Endometrial microvascular endothelial cells (primary cell): ENCODE measurements around the gene MYG1. TPM values are rescaled to one million over a fixed set of nuclear protein-coding genes. Genes with fewer than 3 reads are reported as not detected.
"Not testable (repeated sequence)": the region's sequence is repeated elsewhere in the genome, so short reads cannot be mapped to it uniquely, and the experiment has no call there.

Experiments
- in situ Hi-C: cut with HindIII; loops from 2 replicates; pipeline ENCODE4 v1.10.0; 2017; ENCODE audit warnings: low sequenced_read_pairs, low pct_unique_long_range_greater_than_20kb; ENCODE audit errors: inconsistent ontology term
- total RNA-seq: library from RNA; depleted of rRNA; stranded (reverse); fragments of >200 nt; gene quantifications from one replicate; pipeline ENCODE4 v1.2.3, GENCODE V29; 2015; ENCODE audit errors: inconsistent ontology term

MYG1 gene
- total RNA-seq, 1 donor from 2014 or later: 55.1 TPM

DNA sequence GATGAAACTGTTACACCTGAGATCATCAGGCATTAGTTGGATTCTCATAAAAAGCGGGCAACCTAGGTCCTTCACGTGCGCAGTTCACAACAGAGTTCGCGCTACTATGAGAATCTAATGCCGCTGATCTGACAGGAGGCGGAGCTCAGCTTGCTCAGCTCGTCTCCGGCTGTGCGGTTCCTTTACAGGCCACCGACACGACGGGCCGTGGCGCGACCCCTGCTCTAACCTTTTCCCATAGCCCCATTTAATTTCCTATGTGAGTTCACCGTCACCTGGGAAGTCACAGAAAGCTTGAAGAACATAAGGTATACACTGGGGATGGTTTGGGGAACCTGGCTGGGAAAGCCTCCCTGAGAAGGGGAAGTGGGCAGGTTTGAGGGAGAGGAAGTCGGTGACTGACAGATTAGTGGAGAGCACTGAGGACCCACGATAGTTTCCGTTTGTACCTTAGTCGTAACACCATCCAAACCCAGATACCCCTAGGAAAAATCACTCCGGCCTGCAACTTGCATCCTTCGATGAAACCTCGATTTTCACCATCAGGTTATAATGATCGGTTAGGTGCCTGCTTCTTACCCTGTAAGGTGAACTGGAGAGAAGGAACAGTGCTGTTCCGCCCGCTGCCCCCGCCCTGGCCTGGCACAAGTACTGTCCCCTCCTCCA, 24.8 kb downstream of the MYG1 start:
- in situ Hi-C loops: no loop called here

- in situ Hi-C loops: no loop called here
Observed at GRCh38 chr12:53324779-53325510, 25.4 kb downstream of the MYG1 start.

- in situ Hi-C loops: no loop called here
Observed at GRCh38 chr12:53325511-53326061, 26.1 kb downstream of the MYG1 start.

DNA sequence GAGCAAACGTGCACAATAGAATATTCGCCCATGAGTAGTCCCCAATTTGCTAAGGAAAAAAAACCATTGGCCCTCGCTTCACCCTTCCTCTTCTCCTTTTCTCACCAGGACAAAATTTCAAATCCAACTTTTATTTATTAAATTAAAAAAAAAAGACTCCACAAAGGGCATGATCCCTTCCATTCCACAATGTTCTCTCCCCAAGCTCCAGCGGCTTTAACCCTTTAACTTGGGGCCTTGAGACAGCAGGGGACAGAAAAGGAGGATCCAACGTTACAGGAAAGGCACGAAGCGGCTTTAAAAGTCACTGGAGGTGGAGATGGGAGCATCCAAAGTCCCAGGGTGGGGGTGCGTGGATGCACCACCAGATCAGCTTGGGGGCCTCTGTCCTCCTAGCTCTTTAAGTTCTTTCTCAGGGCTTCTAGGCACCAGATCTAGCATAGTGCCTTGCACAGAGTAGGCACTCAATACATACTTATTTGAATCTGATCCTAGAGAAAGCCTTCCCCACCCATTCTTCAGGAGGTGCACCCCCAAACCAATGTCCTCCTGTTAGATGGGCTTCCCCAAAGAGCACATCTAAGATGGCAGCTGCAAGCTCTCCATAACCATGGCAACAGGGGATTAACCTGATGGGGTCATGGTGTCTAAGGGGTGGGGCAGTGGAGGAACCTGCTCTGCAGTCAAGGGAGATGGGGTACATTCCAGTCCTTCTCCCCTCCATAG, 27.1 kb downstream of the MYG1 start:
- in situ Hi-C loops: no loop called here

DNA sequence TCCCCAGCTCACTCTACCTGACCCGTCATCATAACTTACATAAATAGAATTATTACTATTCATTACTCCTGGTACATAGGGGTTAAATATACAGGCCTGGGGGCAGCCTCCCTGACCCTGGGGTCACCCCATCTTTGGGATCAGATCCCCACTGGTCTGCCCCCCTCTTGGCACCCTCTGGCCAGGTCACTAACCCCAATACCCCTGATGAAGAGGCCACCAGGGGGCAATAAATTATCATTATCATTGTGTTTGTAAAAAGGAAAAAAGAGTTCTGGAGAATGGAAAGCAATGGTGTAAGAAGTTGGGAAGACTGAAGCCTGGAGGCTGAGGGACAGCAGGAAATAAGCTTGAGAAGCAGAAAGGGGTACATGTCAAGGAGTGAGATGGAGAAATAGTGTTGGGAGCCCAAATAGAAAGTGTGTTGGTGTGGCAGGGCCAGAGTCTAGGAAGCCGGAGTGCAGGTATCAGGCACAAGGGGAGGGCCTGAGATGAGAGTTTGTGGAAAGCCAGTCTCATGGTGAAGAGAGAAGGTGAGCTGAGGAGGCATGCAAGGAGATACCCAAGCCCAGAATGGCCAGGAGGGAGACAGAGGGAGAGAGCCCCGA, 28.0 kb downstream of the MYG1 start:
- in situ Hi-C loops: no loop called here

GRCh38 chr12:53328043-53328435, 28.5 kb downstream of the MYG1 start:
- in situ Hi-C loops: no loop called here

DNA sequence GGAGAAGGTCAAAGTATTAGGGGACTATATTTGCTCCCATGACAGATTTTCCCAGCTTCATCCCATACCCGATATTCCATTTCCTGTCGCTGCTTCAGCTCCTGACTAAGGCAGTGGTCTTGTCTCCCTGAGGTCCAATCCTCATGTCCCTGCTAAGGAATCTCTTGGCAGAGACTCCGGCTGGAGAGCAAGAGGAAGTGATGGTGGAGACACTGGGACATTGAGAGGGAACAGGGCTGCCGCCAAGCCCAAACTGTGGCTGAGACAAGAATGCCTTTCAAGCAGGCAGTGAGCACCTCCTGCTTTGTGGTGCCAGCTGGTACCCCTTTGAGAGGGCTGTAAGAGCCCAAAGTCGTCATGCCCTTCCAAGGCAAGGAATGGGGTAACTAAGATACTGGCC, 31.2 kb downstream of the MYG1 start:
- in situ Hi-C loops: no loop called here

GRCh38 chr12:53332339-53332738, 32.8 kb downstream of the MYG1 start:
- in situ Hi-C loops: not testable (repeated sequence)

GRCh38 chr12:53332744-53333143, 33.2 kb downstream of the MYG1 start:
- in situ Hi-C loops: no loop called here

GRCh38 chr12:53333289-53333688, 33.8 kb downstream of the MYG1 start:
- in situ Hi-C loops: no loop called here

DNA sequence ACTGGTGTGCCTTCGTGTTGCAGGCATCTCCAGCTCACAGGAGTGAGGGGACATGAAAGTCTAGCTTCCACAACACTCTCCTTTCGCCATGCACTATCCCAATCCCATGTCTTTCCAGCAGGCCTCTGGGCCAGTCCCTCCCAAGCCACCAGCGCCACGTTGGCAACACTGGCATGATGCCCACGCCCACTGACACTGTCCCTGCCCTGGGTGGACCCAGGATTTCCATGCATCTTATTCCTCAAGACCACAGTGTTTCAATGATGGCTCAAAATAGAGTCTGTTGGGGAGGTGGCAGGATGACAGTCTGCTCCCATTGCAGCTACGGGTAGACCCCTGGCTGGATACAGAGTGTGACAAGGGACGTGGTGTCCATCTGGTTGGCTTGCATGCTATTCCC, 34.4 kb downstream of the MYG1 start:
- in situ Hi-C loops: no loop called here

- in situ Hi-C loops: no loop called here
Observed at GRCh38 chr12:53334822-53335221, 35.3 kb downstream of the MYG1 start.

DNA sequence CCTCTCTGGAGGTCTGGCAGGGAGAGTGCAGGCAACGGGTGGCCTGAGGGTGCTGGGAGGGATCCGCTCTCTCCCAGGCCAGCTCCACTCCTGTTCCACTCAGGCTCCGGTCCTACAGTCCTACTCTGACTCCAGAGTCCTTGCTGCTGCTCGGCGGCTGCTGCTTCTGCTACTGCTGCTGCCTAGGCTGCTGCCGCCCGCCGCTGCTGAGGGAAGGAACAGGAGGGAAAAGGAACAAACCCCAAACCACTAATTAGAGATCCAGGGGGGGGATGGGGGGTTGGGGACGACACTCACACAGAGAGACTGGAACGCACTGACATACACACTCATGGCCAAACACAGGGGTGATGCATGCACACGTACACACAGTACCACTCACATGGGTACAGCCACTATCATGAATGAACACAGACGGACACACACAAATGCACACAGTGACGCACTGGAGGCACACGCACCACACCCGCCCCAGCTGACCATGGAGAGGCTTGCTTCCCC, 36.7 kb downstream of the MYG1 start, which contains the start of gene SP7:
Gene SP7 (minus strand): TSS at position 174 of the 501 bp plus-strand sequence. CDS start 708 bp downstream, outside the sequence.
- in situ Hi-C loops: no loop called here

DNA sequence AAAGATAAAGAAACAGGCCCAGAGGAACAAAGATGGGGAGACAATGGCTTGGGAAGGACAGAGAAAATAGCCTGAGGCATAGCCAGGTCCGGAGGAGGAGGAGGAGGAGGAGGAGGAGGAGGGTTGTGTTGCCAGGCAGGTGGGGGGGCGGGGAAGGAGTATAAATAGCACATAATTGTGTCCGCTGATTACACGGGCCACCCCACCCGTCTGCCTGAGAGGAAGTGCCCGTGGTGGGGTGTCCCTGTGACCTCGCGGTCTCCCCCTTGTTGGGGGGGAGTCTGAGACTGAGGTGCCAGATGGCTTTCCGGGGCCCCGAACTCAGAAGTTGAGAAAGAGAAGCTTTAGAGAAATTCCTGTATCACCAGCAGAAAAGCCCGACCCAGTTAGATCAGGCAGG, 38.5 kb downstream of the MYG1 start:
- in situ Hi-C loops: no loop called here

GRCh38 chr12:53338916-53339315, 39.4 kb downstream of the MYG1 start:
- in situ Hi-C loops: no loop called here

DNA sequence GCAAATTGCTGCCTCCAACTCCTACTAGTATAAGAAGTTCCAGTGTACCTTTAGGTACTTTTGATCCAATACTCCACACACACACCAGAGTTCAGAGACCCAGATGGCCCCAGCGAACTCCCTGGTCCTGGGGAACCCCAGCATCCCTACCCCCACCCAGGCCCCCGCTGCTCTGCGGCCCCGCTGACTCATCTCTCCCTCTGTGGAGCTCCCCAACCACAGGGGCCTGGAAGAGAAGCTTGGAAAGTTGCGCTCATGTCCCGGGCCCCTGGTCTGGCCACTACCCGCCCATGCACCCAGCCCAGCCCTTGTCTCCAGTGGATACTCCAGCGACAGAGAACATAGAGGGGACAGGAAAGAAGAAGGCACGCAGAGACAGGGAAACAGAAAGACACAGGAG, 40.9 kb downstream of the MYG1 start:
- in situ Hi-C loops: loop anchor here (10.0 kb wide), 1 partner anchor 84 kb away; the partner anchor contains the start of gene AMHR2

DNA sequence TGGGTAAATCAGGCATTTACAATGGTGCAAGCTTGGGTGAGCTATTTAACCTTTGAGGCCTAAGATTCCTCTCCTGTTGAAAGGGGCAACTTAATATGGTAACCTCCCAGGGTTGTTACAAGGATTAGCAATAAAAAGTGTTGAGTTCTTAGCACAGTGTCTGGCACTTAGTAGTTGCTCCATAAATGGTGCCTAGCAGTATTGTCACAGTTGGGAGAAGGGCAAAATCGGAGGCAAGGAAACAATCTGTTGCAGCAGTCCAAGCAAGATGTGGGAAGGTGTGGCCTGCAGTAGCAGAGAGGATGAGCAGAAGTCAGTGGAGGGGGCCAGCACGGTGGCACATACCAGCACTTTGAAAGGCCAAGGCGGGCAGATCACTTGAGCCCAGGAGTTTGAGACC, 44.0 kb downstream of the MYG1 start:
- in situ Hi-C loops: loop anchor here (10.0 kb wide), 1 partner anchor 81 kb away; the partner anchor contains the start of gene AMHR2

DNA sequence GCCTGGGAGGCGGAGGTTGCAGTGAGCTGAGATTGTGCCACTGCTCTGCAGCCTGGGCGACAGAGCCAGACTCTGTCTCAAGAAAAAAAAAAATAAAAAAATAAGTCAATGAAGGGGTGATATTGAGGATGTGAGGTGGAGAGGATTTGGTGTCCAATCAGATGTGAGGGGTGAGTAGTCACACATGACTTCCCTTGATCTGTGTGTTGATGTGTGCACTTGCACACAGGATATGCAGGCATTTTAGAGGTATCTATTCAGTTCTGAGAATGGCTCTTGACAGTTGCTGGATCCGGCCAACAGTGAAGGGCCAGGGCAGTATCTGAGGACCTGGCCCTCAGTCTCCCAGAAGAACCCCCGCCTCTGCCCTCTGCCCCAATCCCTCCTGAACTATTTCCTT, 44.5 kb downstream of the MYG1 start:
- in situ Hi-C loops: loop anchor here (10.0 kb wide), 1 partner anchor 81 kb away; the partner anchor contains the start of gene AMHR2

DNA sequence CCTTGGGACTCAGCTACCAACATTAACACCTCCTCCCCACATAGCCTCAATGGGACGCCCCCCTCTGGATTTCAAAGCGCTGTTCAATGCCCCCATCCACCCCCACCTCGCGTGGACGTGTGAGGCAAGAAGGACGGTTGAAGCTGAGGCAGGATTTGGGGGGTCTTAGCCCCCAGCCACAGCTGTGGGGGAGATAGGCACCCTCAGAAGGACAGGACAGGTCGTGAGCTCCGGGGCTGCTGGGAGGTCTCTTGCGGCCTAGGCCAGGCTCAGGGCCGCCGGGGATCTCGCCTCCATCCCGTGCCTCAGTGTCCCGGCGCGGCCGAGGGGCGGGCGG, 45.0 kb downstream of the MYG1 start:
- in situ Hi-C loops: loop anchor here (10.0 kb wide), 1 partner anchor 80 kb away; the partner anchor contains the start of gene AMHR2
